Sigmoid colon (tissue), 7 donors: ENCODE results near the gene SCP2D1. TPM values are rescaled to one million over a fixed set of nuclear protein-coding genes. Genes with fewer than 3 reads are reported as not detected.

Experiments used
- DNase-seq: peaks from one replicate; pipeline ENCODE4 v3.0.0-alpha.2; 2019
- H3K27ac ChIP-seq, 4 donors: fragments of 200-600 bp; sonication (generic); one replicate each; pipeline ENCODE4 v1.5.1; 2016 to 2019; ENCODE audit warnings: mild to moderate bottlenecking in 1 of 4
- H3K27me3 ChIP-seq, 3 donors: fragments of 200-600 bp; sonication (generic); one replicate each; pipeline ENCODE4 v1.5.1; 2019; ENCODE audit warnings: mild to moderate bottlenecking in 1 of 3
- H3K36me3 ChIP-seq, 4 donors: fragments of 200-600 bp; sonication (generic); one replicate each; pipeline ENCODE4 v1.5.1; 2016 to 2019
- H3K4me1 ChIP-seq, 4 donors: fragments of 200-600 bp; sonication (generic); one replicate each; pipeline ENCODE4 v1.5.1; 2017 to 2019
- H3K4me3 ChIP-seq, 4 donors: fragments of 200-600 bp; sonication (generic); one replicate each; pipeline ENCODE4 v1.5.1; 2017 to 2019; ENCODE audit warnings: mild to moderate bottlenecking in 2 of 4, moderate library complexity in 1 of 4
- H3K9me3 ChIP-seq, 4 donors: fragments of 200-600 bp in 3 of 4; sonication (generic) in 3 of 4; one replicate each; pipeline versions ENCODE4 v1.5.1 to v1.6.1; 2013 to 2019
- CTCF ChIP-seq, 4 experiments: fragments of 450-650 bp in 3 of 4; fragments of 200-600 bp in 1 of 4; IDR thresholded peaks; one replicate each; pipeline ENCODE4 v1.5.1; 2016 to 2019; ENCODE audit warnings: antibody characterized with exemption in 4 of 4, mild to moderate bottlenecking in 3 of 4, moderate library complexity in 2 of 4
- EP300 ChIP-seq, 4 donors: sonication (generic); formaldehyde crosslinking; IDR thresholded peaks; one replicate each; pipeline ENCODE4 v1.6.1; 2017; ENCODE audit warnings: antibody characterized with exemption in 4 of 4
- POLR2A ChIP-seq, 2 donors: fragments of 450-650 bp; IDR thresholded peaks; one replicate each; pipeline ENCODE4 v1.6.1; 2016; ENCODE audit warnings: antibody characterized with exemption in 2 of 2, mild to moderate bottlenecking in 2 of 2, moderate library complexity in 2 of 2
- POLR2AphosphoS5 ChIP-seq, 4 donors: sonication (generic); formaldehyde crosslinking; IDR thresholded peaks; one replicate each; pipeline ENCODE4 v1.6.1; 2017; ENCODE audit warnings: antibody characterized with exemption in 4 of 4
- WGBS, 2 donors: extraction: QIAGEN DNeasy Blood & Tissue Kit; methylation state at CpG; one replicate each; pipeline ENCODE4 v1.1.7; 2013; 5-methylcytosine and 5-hydroxymethylcytosine counted together
- intact Hi-C: fragments of 100-400 bp; cut with DNase I; formaldehyde crosslinking; loops from one replicate; pipeline ENCODE4 v1.15.1; 2023
- polyA plus RNA-seq, 3 donors: library from polyadenylated mRNA; stranded (reverse); fragments of 200-250 nt; gene quantifications; one replicate each; pipeline ENCODE4 v1.2.3, GENCODE V29; 2013
- total RNA-seq, 4 donors: library from RNA; depleted of rRNA; stranded (reverse); fragments of >200 nt; gene quantifications; one replicate each; pipeline ENCODE4 v1.1.0, GENCODE V29; 2016
- donor health status: healthy with polysubstance abuse.
- donor health status: Bipolar disorder and iron deficiency.
- donor health status: healthy.

Gene SCP2D1
- total RNA-seq (under 1 TPM in 1 of 4 donors, not detected in 3; 0.99 TPM), polyA plus RNA-seq (not detected)

DNA sequence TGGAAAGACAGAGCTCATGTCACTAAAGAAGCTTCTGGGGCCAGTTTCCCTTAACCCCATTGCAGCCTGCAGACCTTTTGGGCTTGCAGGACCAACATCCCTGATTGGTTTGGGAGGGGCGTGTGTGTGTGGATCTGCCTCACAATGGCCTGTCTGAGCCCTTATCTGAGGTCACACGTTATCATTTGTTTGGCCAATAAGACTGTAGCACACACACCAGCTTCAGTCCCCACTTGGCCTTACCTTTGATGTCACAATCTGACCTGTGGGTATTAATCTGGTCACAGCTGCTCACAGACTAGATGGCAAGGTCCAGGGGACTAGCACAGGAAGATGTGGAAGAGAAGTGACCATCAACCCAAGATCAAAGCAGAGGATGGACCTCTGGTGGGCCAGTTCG, at the start of gene SCP2D1:
TSS of gene SCP2D1 (plus strand) at position 301 of the 400 bp plus-strand sequence. CDS start at position 334, 33 bp downstream.
- H3K4me3 ChIP-seq, result no peak within 1 kb of the TSS
- DNase-seq, result no peak
- no peaks in the 10 kb centered on the region for H3K27me3 ChIP-seq
- no peak for TF ChIP-seq EP300 (IDR thresholded peaks at IDR 0.05)
- 42 to 64% methylated on average over 3 of the region's 3 CpGs for WGBS, 2 donors
- H3K4me1 ChIP-seq, result no peaks in the 10 kb centered on the region
- H3K9me3 ChIP-seq, result no peaks in the 10 kb centered on the region
- intact Hi-C loops, result no loop called here
- H3K27ac ChIP-seq, result no peak within 1 kb of the TSS
- no peaks in the 10 kb centered on the region for H3K36me3 ChIP-seq

DNA sequence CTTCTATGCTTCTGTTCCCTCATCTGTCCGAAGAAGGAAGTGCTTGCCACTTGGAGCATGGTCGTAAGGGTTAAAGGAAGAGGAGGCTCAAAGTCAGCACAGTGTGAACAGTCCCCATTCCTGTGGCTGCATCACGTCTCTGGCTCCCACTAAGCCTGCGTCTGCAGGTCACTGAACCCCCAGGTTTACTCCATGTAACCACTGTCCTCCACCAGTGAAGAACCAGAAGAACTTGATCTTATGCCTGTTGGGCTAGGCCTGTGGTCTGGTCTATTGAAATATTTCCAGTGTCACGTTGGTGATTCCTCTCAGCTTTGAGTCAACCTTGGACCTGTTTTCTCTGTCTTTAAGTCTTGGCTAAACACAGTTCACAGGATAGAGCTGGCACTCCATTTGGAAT, 45.9 kb upstream of the SCP2D1 start:
- TF ChIP-seq CTCF (IDR thresholded peaks at IDR 0.05), result no peak
- WGBS, 2 donors, result 70 to 76% methylated on average over 5 of the region's 5 CpGs

GRCh38 chr20:18773566-18773965, 40.0 kb upstream of the SCP2D1 start:
- no peaks in the 10 kb centered on the region for H3K36me3 ChIP-seq
- no peak overlapping the region for H3K27ac ChIP-seq
- no peak for DNase-seq
- peaks cover 0 to 3% (median 0%) of the 10 kb centered on the region in 4 donors for H3K4me1 ChIP-seq
- 15 to 73% methylated on average over 1 of the region's 1 CpG for WGBS, 2 donors
- no peaks in the 10 kb centered on the region for H3K9me3 ChIP-seq
- intact Hi-C loops, result no loop called here
- no peaks in the 10 kb centered on the region for H3K27me3 ChIP-seq
- TF ChIP-seq CTCF (IDR thresholded peaks at IDR 0.05) (no peak), EP300 (IDR thresholded peaks at IDR 0.05) (no peak), POLR2A (IDR thresholded peaks at IDR 0.05) (no peak), POLR2AphosphoS5 (IDR thresholded peaks at IDR 0.05) (no peak)
- no peak overlapping the region for H3K4me3 ChIP-seq

More for the DNA sequence above, 45.9 kb upstream of the SCP2D1 start:
- H3K9me3 ChIP-seq, result no peaks in the 10 kb centered on the region
- intact Hi-C loops, result no loop called here
- peaks cover 0 to 12% (median 7%) of the 10 kb centered on the region in 4 donors for H3K4me1 ChIP-seq
- DNase-seq, result no peak
- H3K27me3 ChIP-seq, result no peaks in the 10 kb centered on the region
- no peak overlapping the region for H3K4me3 ChIP-seq
- peaks cover 0 to 10% (median 2%) of the 10 kb centered on the region in 4 donors for H3K36me3 ChIP-seq
- H3K27ac ChIP-seq, result no peak overlapping the region

- TF ChIP-seq CTCF (IDR thresholded peaks at IDR 0.05) (no peak), POLR2AphosphoS5 (IDR thresholded peaks at IDR 0.05) (no peak), EP300 (IDR thresholded peaks at IDR 0.05) (no peak), POLR2A (IDR thresholded peaks at IDR 0.05) (no peak)
- Histone ChIP-seq H3K27ac (no peak overlapping the region), H3K27me3 (no peaks in the 10 kb centered on the region), H3K4me3 (no peak overlapping the region), H3K4me1 (peaks cover 0 to 3% (median 0%) of the 10 kb centered on the region in 4 donors), H3K9me3 (no peaks in the 10 kb centered on the region), H3K36me3 (no peaks in the 10 kb centered on the region)
- intact Hi-C loops, result no loop called here
- 82 to 89% methylated on average over 2 of the region's 2 CpGs for WGBS, 2 donors
- DNase-seq, result no peak
These were observed 39.4 kb upstream of the SCP2D1 start for GRCh38 chr20:18774207-18774606.

- 92 to 94% methylated on average over 5 of the region's 5 CpGs for WGBS, 2 donors
- Histone ChIP-seq H3K9me3 (no peaks in the 10 kb centered on the region), H3K27ac (no peak overlapping the region), H3K4me3 (no peak overlapping the region), H3K27me3 (no peaks in the 10 kb centered on the region), H3K4me1 (peaks cover 0 to 3% (median 0%) of the 10 kb centered on the region in 4 donors), H3K36me3 (no peaks in the 10 kb centered on the region)
- no peak for DNase-seq
- TF ChIP-seq POLR2AphosphoS5 (IDR thresholded peaks at IDR 0.05), result no peak
- no peak for TF ChIP-seq POLR2A (IDR thresholded peaks at IDR 0.05)
- TF ChIP-seq CTCF (IDR thresholded peaks at IDR 0.05), result no peak
- TF ChIP-seq EP300 (IDR thresholded peaks at IDR 0.05), result no peak
- intact Hi-C loops, result no loop called here
These were observed 38.0 kb upstream of the SCP2D1 start for GRCh38 chr20:18775633-18776032.
